Inferior parietal cortex (tissue), 1 donor: Measurements from ENCODE around the gene LPP.

ENCODE experiments used
- DNase-seq: peaks from one replicate; pipeline ENCODE4 v3.0.0-alpha.2; 2016; ENCODE audit errors: extremely low spot score

Gene LPP

DNA sequence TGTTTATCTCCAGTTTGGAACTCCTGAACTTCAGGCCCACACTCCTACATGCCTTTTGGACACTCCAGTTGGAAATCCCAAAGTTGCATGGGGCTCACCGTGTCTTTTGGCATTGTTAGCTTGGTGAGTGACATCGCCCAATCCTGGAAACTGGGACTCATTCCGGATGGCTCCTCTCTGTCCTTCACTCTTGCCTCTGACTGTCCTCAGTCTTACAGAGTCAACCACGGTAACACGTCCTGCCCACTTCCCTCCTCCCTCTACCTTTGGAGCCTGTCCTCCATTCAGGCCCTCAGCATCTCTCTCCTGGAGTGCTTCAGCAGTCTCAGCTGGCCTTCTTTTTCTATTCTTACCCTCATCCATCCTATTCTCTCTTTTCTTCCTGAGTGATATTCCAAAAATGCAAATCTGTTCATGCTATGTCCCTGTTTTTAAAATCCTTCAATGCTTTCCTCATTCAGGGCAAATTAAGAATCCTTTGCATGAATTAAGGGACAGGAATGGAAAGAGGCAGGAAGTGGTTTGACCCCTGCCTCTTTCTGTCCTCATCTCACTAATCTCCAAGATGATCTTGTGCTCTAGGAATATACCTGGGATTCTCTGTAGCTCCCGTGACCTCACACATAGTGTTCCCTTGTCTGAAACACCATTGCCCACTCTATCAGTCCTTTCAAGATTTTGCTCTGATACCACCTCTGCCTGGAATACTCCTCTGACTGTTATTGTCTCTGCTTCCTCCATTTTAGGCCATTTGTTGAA is 42.5 kb downstream of the LPP start:
- DNase-seq, result no peak

- no peak for DNase-seq
These were observed 43.5 kb downstream of the LPP start for GRCh38 chr3:188197388-188197847.

DNA sequence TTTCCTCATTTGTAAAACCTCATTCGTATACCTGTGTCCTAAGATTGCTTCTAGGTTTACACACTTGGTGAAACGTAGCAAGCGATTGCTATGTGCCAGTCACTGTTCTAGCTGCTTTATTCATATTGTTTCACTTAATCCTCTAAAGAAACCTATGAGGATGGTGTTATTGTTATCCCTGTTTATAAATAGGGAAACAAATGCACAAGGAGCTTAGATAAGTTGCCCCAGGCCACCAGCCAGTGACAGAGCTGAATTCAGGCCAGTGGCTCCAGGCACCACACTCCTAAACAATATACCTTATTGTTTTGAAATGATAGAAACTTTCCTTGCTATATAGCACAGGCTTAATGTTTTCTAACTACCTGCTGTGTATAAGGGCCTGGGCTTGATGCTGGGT is 44.0 kb downstream of the LPP start:
- DNase-seq, result no peak

DNA sequence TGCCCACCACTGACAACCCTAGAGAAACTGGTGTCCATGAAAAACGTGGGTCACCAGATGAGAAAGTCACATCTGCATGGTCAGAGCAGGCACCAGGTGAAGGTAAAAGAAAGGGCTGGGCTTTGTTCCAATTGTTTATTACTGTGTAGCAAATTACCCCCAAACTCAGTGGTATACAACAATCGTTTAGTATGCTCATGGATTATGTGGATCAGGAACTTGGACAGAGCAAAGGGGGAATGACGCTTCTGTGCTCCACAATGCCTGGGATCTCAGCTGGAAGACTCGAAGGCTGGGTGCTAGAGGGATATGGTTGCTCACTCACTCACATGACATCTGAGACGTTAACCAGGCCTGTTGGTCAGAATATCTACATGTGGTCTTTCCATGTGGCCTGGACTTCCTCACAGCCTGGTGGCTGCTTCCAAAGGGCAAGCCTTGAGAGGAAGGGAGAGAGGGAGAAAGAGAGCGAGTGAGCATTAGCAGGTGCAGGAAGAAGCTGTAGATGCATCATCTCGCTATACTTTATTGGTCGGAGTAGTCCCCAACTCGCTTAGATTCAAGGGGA is 44.9 kb downstream of the LPP start:
- DNase-seq, result no peak

DNA sequence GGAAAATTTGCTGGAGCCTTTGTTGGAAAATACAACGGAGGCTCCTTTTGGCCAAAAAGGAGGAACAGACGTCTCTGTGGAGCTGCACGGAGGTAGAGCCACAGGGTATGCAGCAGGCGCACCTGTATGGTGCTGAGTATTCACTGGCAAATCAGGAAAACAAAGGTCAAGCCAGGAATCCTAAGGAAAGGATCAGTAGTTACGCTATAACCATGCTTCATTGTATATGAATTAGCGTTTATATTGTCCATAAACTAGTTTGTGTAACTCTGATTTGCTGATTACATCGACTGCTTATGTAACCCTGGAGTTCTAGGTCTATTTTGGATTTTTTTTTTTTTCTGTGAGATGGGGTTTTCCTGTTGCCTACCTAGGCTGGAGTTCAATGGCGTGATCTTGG is 45.4 kb downstream of the LPP start:
- DNase-seq, result no peak

DNA sequence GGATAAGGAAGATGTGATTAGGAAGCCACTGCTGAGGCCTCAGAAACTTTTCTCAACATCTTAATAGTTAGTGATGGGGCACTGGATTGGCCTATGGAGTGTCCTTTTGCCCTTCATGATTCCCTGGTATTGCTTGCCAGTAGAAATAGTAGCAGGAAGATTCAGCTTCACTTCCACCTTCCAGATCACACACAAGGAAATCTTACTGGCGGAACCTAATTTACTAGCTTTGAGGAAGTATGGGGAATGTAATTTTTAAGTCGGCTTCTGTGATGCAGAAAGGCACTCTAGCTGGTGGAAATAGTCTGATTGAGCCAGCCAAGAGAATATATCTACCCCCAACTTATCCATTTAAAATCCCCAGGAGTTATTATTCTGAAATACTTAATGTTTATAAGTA is 46.5 kb downstream of the LPP start:
- DNase-seq, result no peak

DNA sequence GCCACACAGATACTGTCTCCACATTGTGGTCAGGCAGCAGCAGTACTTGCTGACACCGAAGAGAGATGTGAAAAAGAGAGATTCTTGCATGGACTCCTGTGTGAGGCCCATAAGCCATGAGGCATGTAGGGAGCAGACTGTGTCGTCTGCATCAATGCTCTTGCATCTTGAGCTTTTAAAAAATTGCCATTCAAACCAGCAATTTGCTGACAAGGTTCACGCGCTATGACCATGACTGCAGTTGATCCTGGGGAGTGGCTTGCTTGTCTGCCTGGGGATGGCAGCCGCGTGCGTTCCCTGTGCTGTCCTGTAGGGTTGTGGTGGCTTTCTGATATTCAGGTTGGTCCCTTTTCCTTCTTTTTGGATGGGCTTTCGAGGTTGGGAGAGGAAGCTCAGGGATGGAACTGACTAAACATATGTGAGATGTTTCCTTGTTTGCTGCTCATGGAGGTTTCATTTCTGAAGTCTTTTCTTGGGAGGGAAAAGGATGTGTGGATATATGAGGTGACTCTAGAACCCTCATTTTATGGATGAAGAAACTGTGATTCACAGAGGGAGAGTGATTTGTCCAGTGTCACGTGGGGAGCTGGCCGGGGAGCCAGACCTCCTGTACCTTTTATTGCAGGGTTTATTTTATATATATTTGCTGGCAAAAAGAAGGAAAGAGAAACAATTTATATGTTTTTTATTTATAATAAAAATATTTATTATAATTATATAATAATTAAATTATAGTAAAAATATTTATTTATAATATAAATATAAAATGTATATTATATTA is 48.6 kb downstream of the LPP start:
- no peak for DNase-seq

DNA sequence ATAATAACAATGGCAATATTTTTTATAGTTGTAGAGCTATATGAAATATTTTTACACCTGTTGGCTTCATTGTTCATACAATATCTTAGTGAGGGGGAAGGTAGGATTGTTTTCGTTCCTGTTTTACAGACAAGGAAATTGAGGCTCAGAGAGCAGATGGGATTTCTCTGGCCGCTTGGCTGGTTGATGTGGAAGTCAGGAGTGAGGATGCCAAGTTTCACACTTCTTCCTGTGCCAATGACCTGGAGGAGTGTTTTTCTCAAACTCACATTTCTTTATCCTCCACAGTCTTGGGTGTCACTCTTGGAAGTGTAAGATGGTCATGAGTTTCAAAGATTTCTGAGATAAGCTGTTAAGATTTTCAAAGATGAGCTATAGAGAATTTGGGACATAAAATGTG is 50.6 kb downstream of the LPP start:
- no peak for DNase-seq

- DNase-seq, result no peak
These were observed 52.0 kb downstream of the LPP start for GRCh38 chr3:188205992-188206416.

DNA sequence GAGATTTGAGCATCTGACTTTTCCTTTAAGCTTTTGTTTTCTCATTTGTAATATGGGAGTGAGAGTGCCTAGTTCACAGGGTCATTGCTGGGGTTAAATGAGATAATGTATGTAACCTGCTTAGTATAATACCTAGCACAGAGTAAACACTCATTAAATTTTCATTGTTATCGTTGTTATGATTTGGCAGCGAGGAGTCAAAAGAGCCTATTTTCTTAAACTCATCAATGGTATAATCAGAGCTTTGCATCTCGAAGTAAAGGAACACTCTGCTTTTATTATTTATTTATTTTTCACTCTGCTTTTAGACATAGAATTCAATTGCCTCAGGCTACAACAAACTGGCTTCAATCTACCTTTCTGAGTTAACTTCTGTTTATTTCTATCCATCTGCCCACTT is 52.8 kb downstream of the LPP start:
- DNase-seq, result no peak

GRCh38 chr3:188207941-188208515 is 54.1 kb downstream of the LPP start:
- no peak for DNase-seq

DNA sequence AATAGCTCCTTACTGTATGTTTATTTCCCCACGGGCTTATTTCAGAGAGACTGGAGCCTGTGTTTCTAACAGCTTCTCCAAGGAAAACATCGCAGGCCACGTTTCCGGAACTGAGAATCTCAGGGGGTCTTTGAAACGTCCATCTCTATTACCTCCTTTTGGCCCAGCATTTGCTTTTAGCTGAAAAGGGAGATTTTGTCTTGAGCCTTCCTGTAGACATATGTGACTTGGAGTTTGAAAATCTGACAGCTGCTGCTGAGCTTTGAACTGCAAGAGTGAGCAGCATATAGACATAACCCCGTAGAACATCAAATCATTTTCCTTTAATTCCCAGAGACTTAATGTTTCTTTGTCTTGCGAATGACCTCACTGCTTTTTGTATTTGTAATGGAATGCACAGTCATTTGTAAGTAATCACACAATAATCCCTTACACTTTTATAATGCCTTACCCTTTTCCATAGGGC is 54.6 kb downstream of the LPP start:
- DNase-seq, result no peak

- DNase-seq, result no peak
These were observed 55.1 kb downstream of the LPP start for GRCh38 chr3:188209034-188209433.

DNA sequence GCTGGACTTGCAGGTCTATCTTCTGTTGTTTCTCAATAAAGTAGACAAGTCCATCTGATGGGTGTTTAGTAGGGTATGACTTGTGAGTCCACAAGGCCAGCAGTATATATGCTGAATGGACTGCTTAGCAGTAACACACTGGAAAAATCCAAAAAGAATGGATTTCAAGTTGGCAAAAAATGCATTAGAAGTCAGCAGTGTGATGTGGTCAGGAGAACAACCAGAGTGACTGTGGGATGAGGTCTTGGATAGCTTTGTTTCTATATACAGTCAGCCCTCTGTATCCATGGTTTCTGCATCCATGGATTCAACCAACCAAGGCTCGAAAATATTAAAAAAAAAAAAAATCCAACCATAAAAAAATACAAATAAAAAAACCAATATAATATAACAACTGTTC is 55.8 kb downstream of the LPP start:
- DNase-seq, result no peak

DNA sequence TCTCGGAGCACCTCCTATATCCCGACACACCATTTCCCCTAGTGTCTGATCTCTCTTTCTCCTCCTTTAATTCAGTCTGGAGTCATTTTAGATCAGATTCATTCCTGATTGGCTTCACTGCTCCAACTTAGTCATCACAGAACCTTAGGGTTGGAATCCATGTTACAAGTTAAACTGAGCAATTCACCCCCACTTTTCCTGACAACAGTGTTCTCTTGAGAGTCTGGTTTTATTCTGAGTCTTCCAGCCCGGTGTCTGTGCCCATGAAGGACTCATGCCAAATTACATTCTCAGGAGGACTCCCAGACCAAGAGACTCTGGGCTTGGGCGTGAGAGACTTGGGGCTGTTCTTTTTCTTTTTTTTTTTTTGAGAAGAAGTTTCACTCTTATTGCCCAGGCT is 57.5 kb downstream of the LPP start:
- DNase-seq, result no peak

DNA sequence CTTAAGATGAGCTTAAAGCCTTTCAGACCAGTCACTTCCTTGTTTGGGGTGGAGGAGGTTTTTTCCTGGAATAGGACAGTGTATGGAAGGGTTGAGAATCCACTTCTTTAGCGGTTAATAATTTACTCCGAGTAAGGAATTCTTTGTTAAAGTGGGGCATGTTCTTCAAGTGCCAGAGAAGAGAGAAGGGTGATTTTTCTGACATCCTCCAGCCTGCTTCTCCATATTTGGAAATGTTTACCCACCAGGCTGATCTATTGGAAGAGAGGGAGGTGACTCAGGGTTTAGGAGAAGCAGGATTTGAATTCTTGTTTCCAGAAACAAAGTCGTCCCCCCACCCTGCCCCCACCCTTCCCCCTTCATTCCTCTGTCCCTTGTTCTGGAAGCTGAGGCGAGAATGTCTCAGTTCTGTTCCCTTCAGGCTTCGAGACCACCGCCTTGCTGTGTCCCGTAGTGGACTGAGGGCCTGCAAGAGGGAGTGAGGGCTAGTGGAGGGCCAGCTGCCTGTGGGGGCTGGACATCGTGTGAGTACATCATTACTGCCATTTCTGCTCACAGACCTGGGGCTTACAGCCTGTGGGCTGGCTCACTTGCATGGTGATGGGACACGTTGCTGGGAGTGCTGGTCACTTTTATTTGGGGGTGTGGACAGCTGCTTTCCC is 58.5 kb downstream of the LPP start:
- DNase-seq, result no peak

- no peak for DNase-seq
These were observed 60.5 kb downstream of the LPP start for GRCh38 chr3:188214442-188214841.

- no peak for DNase-seq
These were observed 61.2 kb downstream of the LPP start for GRCh38 chr3:188215129-188215528.

DNA sequence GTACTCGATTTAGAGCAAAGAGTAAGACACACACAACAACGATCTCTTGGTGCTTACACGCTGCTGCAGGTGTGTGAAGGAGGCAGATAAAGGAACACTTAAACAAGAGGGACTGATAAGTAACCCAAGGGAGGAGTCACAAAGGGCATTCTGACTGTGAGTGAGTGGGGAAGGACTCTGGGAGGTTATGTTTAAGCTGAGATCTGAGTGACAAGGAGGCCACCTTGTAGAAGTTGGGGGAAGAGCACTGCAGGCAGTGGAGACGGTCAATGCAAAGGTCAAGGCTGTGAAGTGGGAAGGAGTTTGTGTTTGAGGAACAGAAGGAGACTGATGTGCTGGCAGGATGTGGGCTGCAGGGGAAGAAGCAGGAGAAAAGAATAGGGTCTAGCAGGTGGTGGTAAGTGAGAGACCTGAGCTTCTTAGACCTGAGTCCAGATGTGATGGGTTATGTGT is 63.1 kb downstream of the LPP start:
- DNase-seq, result no peak

GRCh38 chr3:188217726-188218125 is 63.8 kb downstream of the LPP start:
- no peak for DNase-seq

DNA sequence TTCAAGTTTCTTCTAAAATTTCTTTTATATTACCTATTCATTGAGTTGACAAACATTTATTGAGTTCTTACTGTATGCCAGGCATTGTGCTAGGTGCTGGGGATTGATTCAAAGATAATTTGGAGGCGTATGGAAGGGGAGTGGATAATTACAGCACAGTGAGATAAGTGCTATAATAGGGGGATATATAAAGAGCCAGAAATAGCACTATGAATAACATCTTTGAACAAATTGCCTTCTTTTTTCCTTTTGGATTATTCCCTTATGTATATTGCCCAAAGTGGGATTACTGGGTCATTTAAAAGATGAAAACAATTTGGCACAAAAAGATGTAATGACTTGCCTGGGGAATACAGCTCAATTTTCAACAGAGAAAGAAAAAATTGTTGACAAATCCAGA is 64.6 kb downstream of the LPP start:
- DNase-seq, result no peak

DNA sequence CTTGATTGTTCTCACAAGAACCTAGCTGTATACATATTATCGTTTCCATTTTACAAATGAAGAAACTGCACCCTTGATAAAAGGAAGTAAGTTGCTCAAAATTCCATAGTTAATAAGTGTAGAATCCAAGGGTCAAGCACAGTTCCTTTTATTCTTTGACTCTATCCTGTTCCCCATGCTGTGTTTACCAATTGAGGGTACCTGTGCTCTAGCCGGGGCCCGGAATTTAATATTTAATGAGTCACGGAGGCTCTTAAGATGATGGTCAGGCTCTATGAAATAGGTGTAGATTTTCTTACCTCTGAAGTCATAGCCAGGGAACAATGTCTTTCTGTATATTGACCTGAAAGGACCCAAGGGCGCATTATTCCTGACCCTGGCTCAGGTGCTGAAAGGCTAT is 65.2 kb downstream of the LPP start:
- DNase-seq, result no peak
